ENCODE measurements around the gene NCKAP5L. TPM values are rescaled to one million over a fixed set of nuclear protein-coding genes. Genes with fewer than 3 reads are reported as not detected.
"Not testable (repeated sequence)": the region's sequence is repeated elsewhere in the genome, so short reads cannot be mapped to it uniquely, and the experiment has no call there.

Gene NCKAP5L
- total RNA-seq, 1 experiment from 2014 or later: 13.3 TPM

DNA sequence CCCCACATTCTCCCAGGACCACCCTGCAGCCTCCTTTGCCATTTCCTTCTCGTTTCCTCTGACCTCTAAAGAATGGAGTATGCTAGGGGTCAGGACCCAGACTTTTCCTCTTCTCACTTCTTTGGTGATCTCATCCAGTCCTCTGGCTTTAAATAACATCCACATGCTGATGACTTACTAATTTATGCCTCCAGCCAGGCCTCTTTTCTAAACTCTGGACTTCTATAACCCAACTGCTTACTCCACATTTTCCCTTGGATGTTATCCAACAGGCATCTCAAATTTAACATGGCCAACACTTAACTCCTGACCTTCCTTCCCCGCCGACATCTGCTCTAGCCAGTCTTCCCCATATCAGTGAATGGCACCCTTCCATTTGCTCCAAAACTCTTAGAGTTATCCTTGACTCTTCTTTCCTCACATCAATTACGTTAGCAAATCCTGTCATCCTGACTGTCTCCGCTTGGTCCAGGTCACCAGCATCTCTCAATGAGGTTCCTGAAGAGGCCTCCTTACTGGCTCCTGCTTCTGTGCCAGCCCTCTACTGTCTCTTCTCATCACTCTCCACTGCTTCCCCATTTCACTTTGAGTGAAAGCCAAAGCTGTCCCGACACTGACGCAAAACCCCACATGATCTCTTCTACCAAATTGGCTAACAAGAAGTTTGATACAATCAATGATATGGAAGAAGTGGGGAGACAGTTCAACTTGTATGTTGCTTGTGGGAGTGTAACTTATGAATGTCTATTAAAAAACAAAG is 44.1 kb downstream of the NCKAP5L start:
- Histone ChIP-seq H3K4me1 (ENCODE audit: insufficient read depth, low read length) (peaks cover 7% of the 10 kb centered on the region; the same call in 1 of the 2 replicates), H3K27ac (ENCODE audit: low read length) (no peak overlapping the region), H3K27me3 (ENCODE audit: low read length) (no peaks in the 10 kb centered on the region), H3F3A (ENCODE audit: low read length, unreplicated experiment) (no peaks in the 10 kb centered on the region), H3K9me2 (replicated peaks; ENCODE audit: low read length) (no peaks in the 10 kb centered on the region), H3K36me3 (ENCODE audit: low read depth, low read length) (no peaks in the 10 kb centered on the region), H3K4me2 (ENCODE audit: low read length) (no peak overlapping the region), H3K9me3 (ENCODE audit: low read length) (no peaks in the 10 kb centered on the region), H4K20me1 (ENCODE audit: low read length) (no peaks in the 10 kb centered on the region), H2AFZ (ENCODE audit: low read length) (no peak overlapping the region), H3K9ac (ENCODE audit: low read length) (no peak overlapping the region), H3K4me3 (ENCODE audit: low read length) (no peak overlapping the region), H3K79me2 (ENCODE audit: low read length) (no peaks in the 10 kb centered on the region)
- ChIA-PET CTCF (no interaction called here), POLR2A (ENCODE audit: unreplicated experiment) (interaction anchor here (0.7 kb wide), 1 partner anchor 10 kb away, joined by 5 read pairs; no protein-coding TSS in a partner anchor)
- ATAC-seq (no peak), DNase-seq (no peak)
- no TSS peak for BruUV-seq (replicated peaks)
- intact Hi-C loops (cut with micrococcal nuclease): no loop called here
- TF ChIP-seq, protein P1, sequence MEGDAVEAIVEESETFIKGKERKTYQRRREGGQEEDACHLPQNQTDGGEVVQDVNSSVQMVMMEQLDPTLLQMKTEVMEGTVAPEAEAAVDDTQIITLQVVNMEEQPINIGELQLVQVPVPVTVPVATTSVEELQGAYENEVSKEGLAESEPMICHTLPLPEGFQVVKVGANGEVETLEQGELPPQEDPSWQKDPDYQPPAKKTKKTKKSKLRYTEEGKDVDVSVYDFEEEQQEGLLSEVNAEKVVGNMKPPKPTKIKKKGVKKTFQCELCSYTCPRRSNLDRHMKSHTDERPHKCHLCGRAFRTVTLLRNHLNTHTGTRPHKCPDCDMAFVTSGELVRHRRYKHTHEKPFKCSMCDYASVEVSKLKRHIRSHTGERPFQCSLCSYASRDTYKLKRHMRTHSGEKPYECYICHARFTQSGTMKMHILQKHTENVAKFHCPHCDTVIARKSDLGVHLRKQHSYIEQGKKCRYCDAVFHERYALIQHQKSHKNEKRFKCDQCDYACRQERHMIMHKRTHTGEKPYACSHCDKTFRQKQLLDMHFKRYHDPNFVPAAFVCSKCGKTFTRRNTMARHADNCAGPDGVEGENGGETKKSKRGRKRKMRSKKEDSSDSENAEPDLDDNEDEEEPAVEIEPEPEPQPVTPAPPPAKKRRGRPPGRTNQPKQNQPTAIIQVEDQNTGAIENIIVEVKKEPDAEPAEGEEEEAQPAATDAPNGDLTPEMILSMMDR (conservative IDR thresholded peaks at IDR 0.05; ENCODE audit: low read depth, low read length): no peak
- no peak for TF ChIP-seq EZH2phosphoT487 (IDR thresholded peaks at IDR 0.05; ENCODE audit: borderline replicate concordance, low read length)
- TF ChIP-seq EZH2 (IDR thresholded peaks at IDR 0.05; ENCODE audit: low read length, unreplicated experiment): no peak

DNA sequence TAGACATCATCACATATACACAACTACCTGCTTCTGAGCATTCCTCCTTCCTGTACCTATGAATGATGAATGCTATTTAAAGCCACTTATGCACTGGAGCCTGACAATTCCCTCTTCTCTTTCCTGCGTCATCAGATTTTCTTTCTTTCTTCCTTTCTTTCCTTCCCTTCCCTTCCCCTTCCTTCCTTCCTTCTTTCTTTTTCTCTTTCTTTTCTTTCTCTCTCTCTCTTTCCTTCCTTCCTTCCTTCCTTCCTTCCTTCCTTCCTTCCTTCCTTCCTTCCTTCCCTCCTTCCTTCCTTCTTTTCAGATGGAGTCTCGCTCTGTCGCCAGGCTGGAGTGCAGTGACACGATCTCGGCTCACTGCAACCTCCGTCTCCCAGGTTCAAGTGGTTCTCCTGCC is 47.3 kb downstream of the NCKAP5L start:
- CTCF ChIA-PET: interaction anchor here (0.5 kb wide), 1 partner anchor 928 kb away, joined by 4 read pairs; no protein-coding TSS in a partner anchor
- BruUV-seq (replicated peaks); H4K20me1 ChIP-seq (ENCODE audit: low read length); H3K4me3 ChIP-seq (ENCODE audit: low read length); H3K9me2 ChIP-seq (replicated peaks; ENCODE audit: low read length); H3K4me1 ChIP-seq (ENCODE audit: insufficient read depth, low read length); H3K9me3 ChIP-seq (ENCODE audit: low read length); H3K36me3 ChIP-seq (ENCODE audit: low read depth, low read length); H3K27ac ChIP-seq (ENCODE audit: low read length); H3K79me2 ChIP-seq (ENCODE audit: low read length); DNase-seq; H3F3A ChIP-seq (ENCODE audit: low read length, unreplicated experiment); H3K27me3 ChIP-seq (ENCODE audit: low read length); H2AFZ ChIP-seq (ENCODE audit: low read length); H3K4me2 ChIP-seq (ENCODE audit: low read length); intact Hi-C loops (cut with micrococcal nuclease); H3K9ac ChIP-seq (ENCODE audit: low read length); ATAC-seq; POLR2A ChIA-PET (ENCODE audit: unreplicated experiment): not testable (repeated sequence)

DNA sequence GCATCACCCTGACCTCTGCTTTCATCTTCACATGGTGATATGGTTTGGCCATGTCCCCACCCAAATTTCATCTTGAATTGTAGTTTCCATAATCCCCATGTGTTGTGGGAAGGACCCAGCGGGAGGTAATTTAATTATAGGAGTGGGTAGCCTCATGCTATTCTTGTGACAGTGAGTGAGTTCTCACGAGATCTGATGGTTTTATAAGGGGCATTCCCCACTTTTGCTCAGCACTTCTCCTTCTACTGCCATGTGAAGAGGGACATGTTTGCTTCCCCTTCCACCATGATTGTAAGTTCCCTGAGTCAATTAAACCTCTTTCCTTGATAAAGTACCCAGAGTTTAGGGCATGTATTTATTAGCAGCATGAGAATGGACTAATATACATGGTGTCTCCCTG is 48.6 kb downstream of the NCKAP5L start:
- ChIA-PET CTCF (no interaction called here), POLR2A (ENCODE audit: unreplicated experiment) (no interaction called here)
- TF ChIP-seq, protein P1 (conservative IDR thresholded peaks at IDR 0.05; ENCODE audit: low read depth, low read length): no peak
- no peak for TF ChIP-seq EZH2phosphoT487 (IDR thresholded peaks at IDR 0.05; ENCODE audit: borderline replicate concordance, low read length)
- no peak for TF ChIP-seq EZH2 (IDR thresholded peaks at IDR 0.05; ENCODE audit: low read length, unreplicated experiment)
- Histone ChIP-seq H3K4me3 (ENCODE audit: low read length) (no peak overlapping the region), H3F3A (ENCODE audit: low read length, unreplicated experiment) (no peaks in the 10 kb centered on the region), H3K9me3 (ENCODE audit: low read length) (no peaks in the 10 kb centered on the region), H3K9me2 (replicated peaks; ENCODE audit: low read length) (no peaks in the 10 kb centered on the region), H3K79me2 (ENCODE audit: low read length) (no peaks in the 10 kb centered on the region), H2AFZ (ENCODE audit: low read length) (no peak overlapping the region), H3K27me3 (ENCODE audit: low read length) (no peaks in the 10 kb centered on the region), H3K4me2 (ENCODE audit: low read length) (no peak overlapping the region), H4K20me1 (ENCODE audit: low read length) (no peaks in the 10 kb centered on the region), H3K36me3 (ENCODE audit: low read depth, low read length) (no peaks in the 10 kb centered on the region), H3K9ac (ENCODE audit: low read length) (no peak overlapping the region), H3K4me1 (ENCODE audit: insufficient read depth, low read length) (peaks cover 2% of the 10 kb centered on the region; the same call in 1 of the 2 replicates), H3K27ac (ENCODE audit: low read length) (no peak overlapping the region)
- intact Hi-C loops (cut with micrococcal nuclease): loop anchor here (5.0 to 10.0 kb wide), 2 partner anchors 185 to 278 kb away; partner anchors contain the start of genes AQP5 and ASIC1
- no TSS peak for BruUV-seq (replicated peaks)
- ATAC-seq: no peak
- DNase-seq: no peak
